NCI-H187 treated with DMSO at 0.1 percent for 48 hours (cell line): ENCODE measurements around the gene PGLYRP3.

Experiments
- DNase-seq: peaks from one replicate; lab custom pipeline; 2025; lab: John Stamatoyannopoulos, UW

PGLYRP3 gene

DNA sequence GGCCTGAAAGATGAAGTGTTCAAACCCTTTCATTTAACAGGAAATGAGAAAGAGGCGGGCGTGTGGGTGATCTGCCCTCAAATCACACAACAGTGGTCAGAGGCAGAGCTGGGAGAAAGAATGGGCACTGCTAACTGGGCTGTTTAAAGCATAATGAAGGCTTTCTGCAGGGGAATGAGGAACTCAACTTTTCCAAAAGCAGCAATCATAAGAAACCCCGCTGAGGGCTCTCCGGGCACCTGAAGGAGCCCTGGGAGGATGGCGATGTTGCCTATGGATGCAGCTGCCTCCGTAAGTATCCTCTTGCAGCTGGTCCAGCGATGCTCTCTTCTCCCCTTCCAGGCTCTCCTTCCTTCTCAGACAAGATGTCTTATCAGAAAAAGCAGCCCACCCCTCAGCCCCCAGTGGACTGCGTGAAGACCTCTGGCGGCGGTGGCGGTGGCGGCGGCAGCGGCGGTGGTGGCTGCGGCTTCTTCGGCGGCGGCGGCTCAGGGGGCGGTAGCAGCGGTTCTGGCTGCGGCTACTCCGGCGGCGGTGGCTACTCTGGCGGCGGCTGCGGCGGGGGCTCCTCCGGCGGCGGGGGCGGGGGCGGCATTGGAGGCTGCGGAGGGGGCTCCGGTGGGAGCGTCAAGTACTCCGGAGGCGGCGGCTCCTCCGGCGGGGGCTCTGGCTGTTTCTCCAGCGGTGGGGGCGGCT, 52.0 kb downstream of the PGLYRP3 start:
- no peak for DNase-seq

DNA sequence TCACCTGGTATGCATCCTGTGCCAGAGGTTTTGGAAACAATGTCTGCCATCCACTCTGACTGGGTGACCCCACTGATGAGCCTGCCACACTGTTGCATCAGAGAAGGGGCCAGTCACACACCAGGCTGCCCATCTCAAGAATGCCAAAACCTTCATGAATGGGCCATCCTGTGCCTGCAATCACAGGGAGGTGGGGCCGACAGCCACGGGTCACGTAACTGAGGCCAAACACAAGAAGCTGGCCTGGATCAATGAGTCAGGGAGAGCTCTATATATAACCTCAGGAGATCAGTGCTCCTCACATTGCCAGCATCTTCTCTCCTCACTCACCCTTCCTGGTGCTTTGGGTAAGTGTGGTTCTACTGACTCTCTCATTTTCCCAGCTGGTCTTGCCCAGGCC, 53.4 kb downstream of the PGLYRP3 start, which contains the start of gene LORICRIN:
TSS of gene LORICRIN (plus strand) at position 301 of the 400 bp plus-strand sequence. CDS start 1,263 bp downstream, outside the sequence.
- no peak for DNase-seq

DNA sequence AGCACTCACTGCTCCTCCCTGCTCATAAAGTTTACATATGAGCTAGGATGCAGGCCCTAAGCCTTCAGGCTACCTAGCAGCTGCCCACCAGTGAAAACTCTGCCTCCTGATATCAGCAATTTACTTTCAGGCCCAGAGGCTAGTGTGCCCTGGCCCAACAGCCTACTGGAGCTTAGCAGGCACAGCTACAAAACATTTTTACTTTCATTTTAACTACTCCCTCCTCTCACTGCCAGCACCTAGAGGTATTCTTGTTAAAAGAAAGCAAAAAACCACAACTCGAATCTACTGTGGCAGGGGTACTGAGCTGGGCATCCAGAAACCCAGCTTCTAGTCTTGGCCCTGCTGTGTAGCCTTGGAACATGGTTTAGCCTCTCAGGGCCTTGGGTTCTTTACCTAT, 59.1 kb downstream of the PGLYRP3 start:
- DNase-seq, result no peak

DNA sequence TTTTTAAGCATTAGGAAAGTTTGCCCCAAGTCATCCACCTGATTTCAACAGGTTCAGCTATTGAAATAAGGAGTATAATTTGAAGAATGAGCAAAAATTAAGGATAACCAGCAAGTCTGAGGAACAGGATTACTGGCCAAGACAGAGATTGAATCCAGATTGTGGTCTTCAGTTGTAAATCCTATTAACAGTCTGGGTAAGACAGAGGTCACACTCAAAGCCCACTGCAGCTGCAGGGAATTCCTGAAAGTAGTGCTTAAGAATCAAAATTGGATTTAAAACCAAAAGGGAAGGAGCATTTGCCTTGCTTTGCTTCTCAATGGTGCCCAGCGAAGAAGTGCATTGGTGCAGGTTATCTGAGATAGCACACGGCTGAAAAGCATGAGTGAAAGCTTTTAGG, 59.7 kb downstream of the PGLYRP3 start:
- no peak for DNase-seq

DNA sequence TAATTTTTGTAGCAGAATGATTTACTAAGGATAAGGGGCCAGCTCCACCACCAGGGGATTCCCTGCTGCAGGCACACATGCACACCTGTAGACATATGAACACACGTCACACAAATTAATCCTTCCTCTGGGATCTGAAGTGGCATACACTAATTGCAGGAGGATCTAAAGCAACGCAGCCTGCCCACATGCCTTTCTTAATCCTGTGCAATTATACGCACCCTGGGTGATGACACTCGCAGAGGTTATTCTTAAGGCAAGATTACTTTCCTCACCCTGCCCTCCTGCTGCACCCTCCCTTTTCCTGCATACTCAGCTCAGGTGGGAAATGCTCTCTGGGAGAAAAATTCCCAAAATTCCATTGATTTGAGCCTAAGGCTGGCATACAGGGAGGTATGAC, 60.8 kb downstream of the PGLYRP3 start:
- DNase-seq, result no peak

DNA sequence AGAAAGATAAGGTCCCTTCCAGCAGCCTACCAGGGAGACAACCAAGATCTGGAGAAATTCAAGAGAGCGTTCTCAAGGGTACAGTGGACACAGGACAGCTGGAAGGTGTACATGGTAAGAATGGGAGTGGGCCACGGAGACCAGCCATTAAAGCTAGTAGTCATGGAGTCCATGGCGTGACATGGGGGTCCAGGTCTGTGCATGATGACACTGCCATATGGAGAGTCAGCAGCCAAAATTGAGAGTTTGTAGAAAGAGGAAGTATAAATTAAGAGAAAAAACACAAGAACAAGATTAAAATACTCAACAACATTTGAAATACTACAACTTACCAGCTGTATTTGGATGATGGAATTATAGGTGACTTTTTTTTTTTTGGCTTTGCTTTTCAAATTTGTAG, 61.2 kb downstream of the PGLYRP3 start:
- DNase-seq, result no peak

DNA sequence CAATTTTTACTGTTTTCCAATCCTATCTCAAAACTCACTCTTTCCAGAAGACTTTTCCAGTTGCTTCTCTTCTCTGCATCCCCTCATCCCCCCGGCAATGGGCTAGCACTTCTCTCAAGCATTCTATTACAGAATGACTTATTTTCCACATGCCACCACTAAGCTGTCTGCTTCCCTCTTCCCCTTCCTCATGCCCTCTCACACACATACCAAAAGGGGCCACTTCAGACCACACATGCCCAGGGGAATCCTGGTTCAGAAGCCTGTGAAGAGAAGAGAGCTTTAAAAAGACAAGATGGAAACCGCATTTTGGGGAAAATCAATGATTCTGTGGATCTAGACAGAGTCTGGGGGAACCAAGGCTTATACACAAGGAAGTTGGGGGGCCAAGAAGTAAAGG, 61.7 kb downstream of the PGLYRP3 start:
- no peak for DNase-seq

DNA sequence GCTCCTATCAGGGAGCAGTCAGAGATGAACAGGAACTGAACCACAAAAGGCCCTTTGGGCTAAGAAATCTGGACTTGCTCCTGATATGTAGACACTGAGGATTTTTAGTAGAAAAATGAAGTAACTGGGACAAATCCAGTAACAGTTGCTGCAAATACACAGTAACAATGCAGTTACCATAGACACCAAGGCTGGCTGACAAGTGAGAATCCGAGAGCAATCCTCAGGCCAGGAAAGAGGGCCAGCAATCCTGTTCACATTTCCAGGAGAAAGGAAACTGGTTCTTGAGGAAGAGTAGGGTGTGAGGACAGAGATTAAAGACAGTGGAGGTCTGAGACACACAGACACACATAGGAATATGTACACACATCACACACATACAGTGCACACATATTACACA, 62.6 kb downstream of the PGLYRP3 start:
- no peak for DNase-seq

DNA sequence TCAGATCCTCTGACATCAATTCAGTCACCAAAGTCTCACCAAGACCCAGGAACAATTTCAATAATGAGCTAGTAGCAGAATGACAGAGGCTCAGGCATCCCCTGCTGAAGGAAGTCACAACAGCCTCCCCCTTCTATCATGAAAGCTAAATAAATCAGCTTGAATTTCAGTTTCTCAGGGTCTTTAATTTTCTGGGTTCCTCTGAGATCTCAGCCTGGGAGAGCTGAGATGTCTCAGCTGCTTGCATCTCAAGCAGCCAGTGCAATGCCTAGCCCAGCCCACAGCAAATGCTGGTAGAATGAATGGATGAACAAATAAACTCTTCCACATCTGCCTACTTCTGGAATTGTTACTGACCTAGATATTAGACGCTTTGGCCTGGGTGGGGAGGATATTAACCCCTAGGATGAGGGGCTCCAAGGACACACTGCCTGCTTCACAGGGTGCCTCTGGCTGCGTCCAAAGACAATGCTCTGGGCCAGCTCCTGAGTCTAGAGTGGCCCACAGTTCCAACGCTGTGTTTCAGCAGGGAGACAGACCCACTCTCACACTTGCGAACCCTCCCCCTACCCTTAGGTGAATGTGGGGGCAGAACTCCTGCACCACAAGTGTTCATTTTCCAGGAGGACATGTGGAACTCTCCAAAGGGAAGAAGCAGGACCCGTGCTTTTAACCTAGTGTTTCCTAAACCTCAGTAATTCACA, 64.4 kb downstream of the PGLYRP3 start:
- DNase-seq, result no peak
